Measurements from ENCODE around the gene CRTC3. TPM values are rescaled to one million over a fixed set of nuclear protein-coding genes. Genes with fewer than 3 reads are reported as not detected.
A peak's percentile ranks its signal among the peaks of the same experiment; 100 is the strongest.

Gene CRTC3
- total RNA-seq, 2 experiments from 2014 or later: 28.9 to 30.3 TPM

GRCh38 chr15:90586948-90587347 is 57.2 kb downstream of the CRTC3 start:
- H3K27me3 Mint-ChIP-seq: no peaks in the 10 kb centered on the region
- H3K36me3 Mint-ChIP-seq: peaks cover 18% of the 10 kb centered on the region
- no peak for DNase-seq
- H3K4me1 Mint-ChIP-seq: peaks cover 43% of the 10 kb centered on the region
- H3K4me3 Mint-ChIP-seq: no peak overlapping the region
- no peaks in the 10 kb centered on the region for H3K9me3 Mint-ChIP-seq
- H3K27ac Mint-ChIP-seq: peak overlapping the region; percentile 49

- Mint-ChIP-seq H3K4me1 (peaks cover 36% of the 10 kb centered on the region), H3K4me3 (no peak overlapping the region), H3K9me3 (no peaks in the 10 kb centered on the region), H3K27me3 (no peaks in the 10 kb centered on the region), H3K27ac (no peak overlapping the region), H3K36me3 (peaks cover 18% of the 10 kb centered on the region)
- no peak for DNase-seq
Measured at GRCh38 chr15:90588427-90588826, 58.7 kb downstream of the CRTC3 start.

- Mint-ChIP-seq H3K36me3 (peaks cover 39% of the 10 kb centered on the region), H3K4me3 (no peak overlapping the region), H3K27me3 (no peaks in the 10 kb centered on the region)
Measured at GRCh38 chr15:90591524-90591923, 61.8 kb downstream of the CRTC3 start.

GRCh38 chr15:90592131-90592881 is 62.6 kb downstream of the CRTC3 start:
- peak overlapping the region; percentile 7 for H3K27ac Mint-ChIP-seq
- H3K9me3 Mint-ChIP-seq: no peaks in the 10 kb centered on the region
- no peak for DNase-seq
- peaks cover 43% of the 10 kb centered on the region for H3K36me3 Mint-ChIP-seq
- H3K4me1 Mint-ChIP-seq: peaks cover 48% of the 10 kb centered on the region
- no peak overlapping the region for H3K4me3 Mint-ChIP-seq
- H3K27me3 Mint-ChIP-seq: no peaks in the 10 kb centered on the region

More at GRCh38 chr15:90591524-90591923, 61.8 kb downstream of the CRTC3 start:
- DNase-seq: no peak
- no peaks in the 10 kb centered on the region for H3K9me3 Mint-ChIP-seq
- H3K4me1 Mint-ChIP-seq: peaks cover 48% of the 10 kb centered on the region
- H3K27ac Mint-ChIP-seq: peak overlapping the region; percentile 7

GRCh38 chr15:90593499-90594158 is 63.9 kb downstream of the CRTC3 start:
- peaks cover 56% of the 10 kb centered on the region for H3K4me1 Mint-ChIP-seq
- H3K27me3 Mint-ChIP-seq: no peaks in the 10 kb centered on the region
- no peaks in the 10 kb centered on the region for H3K9me3 Mint-ChIP-seq
- no peak for DNase-seq
- peak overlapping the region; percentile 80 for H3K4me3 Mint-ChIP-seq
- peaks cover 47% of the 10 kb centered on the region for H3K36me3 Mint-ChIP-seq
- peak overlapping the region; percentile 99 for H3K27ac Mint-ChIP-seq

GRCh38 chr15:90594301-90594738 is 64.6 kb downstream of the CRTC3 start:
- peaks cover 62% of the 10 kb centered on the region for H3K4me1 Mint-ChIP-seq
- H3K36me3 Mint-ChIP-seq: peaks cover 46% of the 10 kb centered on the region
- DNase-seq: peak; percentile 71
- H3K27ac Mint-ChIP-seq: peak overlapping the region; percentile 99
- H3K4me3 Mint-ChIP-seq: peak overlapping the region; percentile 80
- no peaks in the 10 kb centered on the region for H3K27me3 Mint-ChIP-seq
- H3K9me3 Mint-ChIP-seq: no peaks in the 10 kb centered on the region

GRCh38 chr15:90595763-90596155 is 66.0 kb downstream of the CRTC3 start:
- H3K4me1 Mint-ChIP-seq: peaks cover 76% of the 10 kb centered on the region
- H3K9me3 Mint-ChIP-seq: no peaks in the 10 kb centered on the region
- peak overlapping the region; percentile 85 for H3K27ac Mint-ChIP-seq
- no peak overlapping the region for H3K4me3 Mint-ChIP-seq
- no peaks in the 10 kb centered on the region for H3K27me3 Mint-ChIP-seq
- H3K36me3 Mint-ChIP-seq: peaks cover 44% of the 10 kb centered on the region
- DNase-seq: no peak

GRCh38 chr15:90596943-90597342 is 67.2 kb downstream of the CRTC3 start:
- Mint-ChIP-seq H3K4me1 (peaks cover 77% of the 10 kb centered on the region), H3K9me3 (no peaks in the 10 kb centered on the region), H3K27me3 (no peaks in the 10 kb centered on the region), H3K36me3 (peaks cover 47% of the 10 kb centered on the region), H3K4me3 (no peak overlapping the region), H3K27ac (peak overlapping the region; percentile 85)
- no peak for DNase-seq

- DNase-seq: no peak
- Mint-ChIP-seq H3K27me3 (no peaks in the 10 kb centered on the region), H3K36me3 (peaks cover 52% of the 10 kb centered on the region), H3K4me1 (peaks cover 76% of the 10 kb centered on the region), H3K9me3 (no peaks in the 10 kb centered on the region), H3K27ac (peak overlapping the region; percentile 85), H3K4me3 (peak overlapping the region; percentile 30)
Measured at GRCh38 chr15:90597577-90597976, 67.9 kb downstream of the CRTC3 start.

- Mint-ChIP-seq H3K27me3 (no peaks in the 10 kb centered on the region), H3K36me3 (peaks cover 52% of the 10 kb centered on the region), H3K4me1 (peaks cover 75% of the 10 kb centered on the region), H3K9me3 (no peaks in the 10 kb centered on the region), H3K27ac (peak overlapping the region; percentile 85), H3K4me3 (peak overlapping the region; percentile 30)
- no peak for DNase-seq
Measured at GRCh38 chr15:90598031-90598577, 68.4 kb downstream of the CRTC3 start.

GRCh38 chr15:90598679-90599078 is 69.0 kb downstream of the CRTC3 start:
- Mint-ChIP-seq H3K27me3 (no peaks in the 10 kb centered on the region), H3K4me1 (peaks cover 73% of the 10 kb centered on the region), H3K9me3 (no peaks in the 10 kb centered on the region), H3K27ac (peak overlapping the region; percentile 85), H3K4me3 (no peak overlapping the region), H3K36me3 (peaks cover 53% of the 10 kb centered on the region)
- no peak for DNase-seq

GRCh38 chr15:90599116-90599515 is 69.4 kb downstream of the CRTC3 start:
- Mint-ChIP-seq H3K27me3 (no peaks in the 10 kb centered on the region), H3K4me3 (no peak overlapping the region), H3K27ac (peak overlapping the region; percentile 85), H3K4me1 (peaks cover 73% of the 10 kb centered on the region), H3K36me3 (peaks cover 54% of the 10 kb centered on the region), H3K9me3 (no peaks in the 10 kb centered on the region)
- no peak for DNase-seq

- Mint-ChIP-seq H3K27ac (peak overlapping the region; percentile 85), H3K4me3 (no peak overlapping the region), H3K9me3 (no peaks in the 10 kb centered on the region), H3K4me1 (peaks cover 73% of the 10 kb centered on the region), H3K27me3 (no peaks in the 10 kb centered on the region), H3K36me3 (peaks cover 57% of the 10 kb centered on the region)
- no peak for DNase-seq
Measured at GRCh38 chr15:90599644-90600043, 69.9 kb downstream of the CRTC3 start.

- Mint-ChIP-seq H3K36me3 (peaks cover 56% of the 10 kb centered on the region), H3K9me3 (no peaks in the 10 kb centered on the region)
Measured at GRCh38 chr15:90600954-90601353, 71.2 kb downstream of the CRTC3 start.

GRCh38 chr15:90603893-90604292 is 74.2 kb downstream of the CRTC3 start:
- Mint-ChIP-seq H3K27ac (no peak overlapping the region), H3K4me3 (no peak overlapping the region), H3K4me1 (peaks cover 38% of the 10 kb centered on the region), H3K9me3 (no peaks in the 10 kb centered on the region), H3K27me3 (no peaks in the 10 kb centered on the region), H3K36me3 (peaks cover 39% of the 10 kb centered on the region)
- no peak for DNase-seq

More at GRCh38 chr15:90600954-90601353, 71.2 kb downstream of the CRTC3 start:
- Mint-ChIP-seq H3K4me1 (peaks cover 67% of the 10 kb centered on the region), H3K4me3 (no peak overlapping the region), H3K27me3 (no peaks in the 10 kb centered on the region), H3K27ac (peak overlapping the region; percentile 63)
- DNase-seq: no peak

Measured in activated naive CD8-positive, alpha-beta T cell treated with anti-CD3 and anti-CD28 coated beads for 36 hours (primary cell).